Left ventricle myocardium inferior (tissue), 1 donor: Measurements from ENCODE around the gene DNAH11. TPM values are rescaled to one million over a fixed set of nuclear protein-coding genes. Genes with fewer than 3 reads are reported as not detected.
"Not testable (repeated sequence)": the region's sequence is repeated elsewhere in the genome, so short reads cannot be mapped to it uniquely, and the experiment has no call there.

ENCODE experiments used
- DNase-seq: peaks from one replicate; pipeline ENCODE4 v3.0.0-alpha.2; 2020
- H3K27ac ChIP-seq: fragments of 200-600 bp; replicated peaks from 2 replicates; pipeline ENCODE4 v1.8.0; 2021
- H3K27me3 ChIP-seq: fragments of 200-600 bp; 2 replicates; pipeline ENCODE4 v1.8.0; 2021; ENCODE audit warnings: low read depth
- H3K36me3 ChIP-seq: fragments of 200-600 bp; 2 replicates; pipeline ENCODE4 v1.8.0; 2021
- H3K4me1 ChIP-seq: fragments of 200-600 bp; 2 replicates; pipeline ENCODE4 v1.8.0; 2021
- H3K4me3 ChIP-seq: fragments of 200-600 bp; 2 replicates; pipeline ENCODE4 v1.8.0; 2021; ENCODE audit warnings: mild to moderate bottlenecking, moderate library complexity
- H3K9me3 ChIP-seq: fragments of 200-600 bp; replicated peaks from 2 replicates; pipeline ENCODE4 v1.8.0; 2021
- CTCF ChIP-seq: fragments of 200-600 bp; IDR thresholded peaks from 2 replicates; pipeline ENCODE4 v1.8.0; 2021; ENCODE audit warnings: antibody characterized with exemption, mild to moderate bottlenecking, borderline replicate concordance
- intact Hi-C: fragments of 100-400 bp; cut with micrococcal nuclease; formaldehyde crosslinking; loops from one replicate; pipeline ENCODE4 v1.11.0; 2022
- total RNA-seq: library from RNA; stranded (reverse); fragmentation: NEBNext Ultra II Directional; extraction: Animal tissue kit (Norgen Biotek cat#: 25700); gene quantifications from one replicate; pipeline ENCODE4 v1.2.1, GENCODE V29; 2021
- donor health status: DM: no; HTN: yes; CAD: no; lungs with severe emphysema.

Gene DNAH11
- total RNA-seq, 1 donor from 2014 or later = 0.74 TPM

GRCh38 chr7:21828841-21829240, 286.0 kb downstream of the DNAH11 start:
- no peak for DNase-seq
- intact Hi-C loops = no loop called here
- Histone ChIP-seq H3K36me3 (no peaks in the 10 kb centered on the region), H3K27me3 (peaks cover 5% of the 10 kb centered on the region), H3K4me1 (no peaks in the 10 kb centered on the region), H3K27ac (no peak overlapping the region), H3K4me3 (no peak overlapping the region), H3K9me3 (no peaks in the 10 kb centered on the region)
- no peak for TF ChIP-seq CTCF

GRCh38 chr7:21829731-21830130, 286.9 kb downstream of the DNAH11 start:
- peaks cover 5% of the 10 kb centered on the region for H3K27me3 ChIP-seq
- H3K36me3 ChIP-seq = no peaks in the 10 kb centered on the region
- DNase-seq = no peak
- H3K4me3 ChIP-seq = no peak overlapping the region
- no peaks in the 10 kb centered on the region for H3K9me3 ChIP-seq
- no peak for TF ChIP-seq CTCF
- no peaks in the 10 kb centered on the region for H3K4me1 ChIP-seq
- intact Hi-C loops = no loop called here
- H3K27ac ChIP-seq = no peak overlapping the region

GRCh38 chr7:21844742-21845141, 301.9 kb downstream of the DNAH11 start:
- Histone ChIP-seq H3K9me3 (no peaks in the 10 kb centered on the region), H3K4me3 (no peak overlapping the region), H3K4me1 (no peaks in the 10 kb centered on the region), H3K36me3 (no peaks in the 10 kb centered on the region), H3K27me3 (no peaks in the 10 kb centered on the region), H3K27ac (no peak overlapping the region)
- no peak for TF ChIP-seq CTCF
- intact Hi-C loops = no loop called here
- no peak for DNase-seq

- Histone ChIP-seq H3K27ac (no peak overlapping the region), H3K36me3 (no peaks in the 10 kb centered on the region), H3K4me3 (no peak overlapping the region), H3K9me3 (no peaks in the 10 kb centered on the region), H3K4me1 (no peaks in the 10 kb centered on the region), H3K27me3 (no peaks in the 10 kb centered on the region)
- DNase-seq = no peak
- intact Hi-C loops = no loop called here
- no peak for TF ChIP-seq CTCF
These were observed 307.9 kb downstream of the DNAH11 start for GRCh38 chr7:21850531-21851285.

GRCh38 chr7:21851559-21851967, 308.7 kb downstream of the DNAH11 start:
- Histone ChIP-seq H3K9me3 (no peaks in the 10 kb centered on the region), H3K27ac (no peak overlapping the region), H3K36me3 (no peaks in the 10 kb centered on the region), H3K4me3 (no peak overlapping the region), H3K27me3 (no peaks in the 10 kb centered on the region), H3K4me1 (no peaks in the 10 kb centered on the region)
- no peak for DNase-seq
- no peak for TF ChIP-seq CTCF
- intact Hi-C loops = no loop called here

- H3K27ac ChIP-seq, H3K27me3 ChIP-seq, H3K36me3 ChIP-seq, DNase-seq, H3K9me3 ChIP-seq, H3K4me1 ChIP-seq, intact Hi-C loops, H3K4me3 ChIP-seq: not testable (repeated sequence)
These were observed 322.9 kb downstream of the DNAH11 start for GRCh38 chr7:21865631-21866204.
